Transverse colon (tissue), 4 donors: Measurements from ENCODE around the gene OBI1. TPM values are rescaled to one million over a fixed set of nuclear protein-coding genes. Genes with fewer than 3 reads are reported as not detected.

Experiments
- DNase-seq: peaks from one replicate; pipeline ENCODE4 v3.0.0-alpha.2; 2019
- H3K27ac ChIP-seq, 4 donors: fragments of 200-600 bp; sonication (generic); 2 replicates each; pipeline ENCODE4 v1.5.1; 2016 to 2018; ENCODE audit warnings: inconsistent platforms in 4 of 4
- H3K27me3 ChIP-seq: fragments of 200-600 bp; sonication (generic); 2 replicates; pipeline ENCODE4 v1.5.1; 2017; ENCODE audit warnings: inconsistent platforms
- H3K36me3 ChIP-seq, 4 donors: fragments of 200-600 bp; sonication (generic); 2 replicates each; pipeline ENCODE4 v1.5.1; 2017 to 2019; ENCODE audit warnings: inconsistent platforms in 4 of 4
- H3K4me1 ChIP-seq, 4 donors: fragments of 200-600 bp; sonication (generic); 2 replicates each; pipeline ENCODE4 v1.5.1; 2017 to 2020; ENCODE audit warnings: inconsistent platforms in 4 of 4
- H3K4me3 ChIP-seq, 4 donors: fragments of 200-600 bp; sonication (generic); 1 replicate in 1 of 4; 2 replicates in 3 of 4; pipeline versions ENCODE4 v1.5.1 to v1.6.1; 2017 to 2019; ENCODE audit warnings: inconsistent platforms in 4 of 4
- H3K9me3 ChIP-seq, 2 donors: fragments of 200-600 bp; sonication (generic); 2 replicates each; pipeline ENCODE4 v1.5.1; 2017 to 2019; ENCODE audit warnings: inconsistent platforms in 2 of 2
- CTCF ChIP-seq, 5 experiments: fragments of 200-600 bp in 3 of 5; fragments of 450-650 bp in 2 of 5; sonication (generic) in 3 of 5; IDR thresholded peaks; 1 replicate in 2 of 5; 2 replicates in 3 of 5; pipeline ENCODE4 v1.5.1; 2016 to 2017; ENCODE audit warnings: antibody characterized with exemption in 5 of 5, inconsistent platforms in 3 of 5, mild to moderate bottlenecking in 2 of 5, moderate library complexity in 1 of 5
- EP300 ChIP-seq: sonication (generic); formaldehyde crosslinking; IDR thresholded peaks from one replicate; pipeline ENCODE4 v1.6.1; 2017; ENCODE audit warnings: antibody characterized with exemption, low read depth
- POLR2A ChIP-seq: fragments of 450-650 bp; IDR thresholded peaks from one replicate; pipeline ENCODE4 v1.6.1; 2016; ENCODE audit warnings: antibody characterized with exemption, mild to moderate bottlenecking, moderate library complexity
- POLR2AphosphoS5 ChIP-seq, 3 donors: sonication (generic); formaldehyde crosslinking; IDR thresholded peaks; one replicate each; pipeline ENCODE4 v1.6.1; 2016; ENCODE audit warnings: antibody characterized with exemption in 3 of 3
- WGBS, 2 donors: methylation state at CpG; one replicate each; pipeline ENCODE4 v1.1.5; 2018; ENCODE audit warnings: low coverage in 1 of 2; 5-methylcytosine and 5-hydroxymethylcytosine counted together
- in situ Hi-C, 4 donors: fragments of 200-750 bp; cut with MboI; loops; one replicate each; pipeline versions ENCODE4 v1.15.0 to v1.15.1; 2017; ENCODE audit warnings: low sequenced_read_pairs in 3 of 4, low pct_ligation_motif_present in 1 of 4, low pct_unique_long_range_greater_than_20kb in 1 of 4
- intact Hi-C: fragments of 100-400 bp; cut with DNase I; formaldehyde crosslinking; loops from one replicate; pipeline ENCODE4 v1.15.1; 2023; ENCODE audit warnings: low total_unique reads
- total RNA-seq, 4 donors: library from RNA; depleted of rRNA; stranded (reverse); fragments of >200 nt; gene quantifications; one replicate each; pipeline ENCODE4 v1.1.0, GENCODE V29; 2016

Gene OBI1
- total RNA-seq, 4 donors from 2014 or later, result 2.0 to 7.9 (median 4.2) TPM

DNA sequence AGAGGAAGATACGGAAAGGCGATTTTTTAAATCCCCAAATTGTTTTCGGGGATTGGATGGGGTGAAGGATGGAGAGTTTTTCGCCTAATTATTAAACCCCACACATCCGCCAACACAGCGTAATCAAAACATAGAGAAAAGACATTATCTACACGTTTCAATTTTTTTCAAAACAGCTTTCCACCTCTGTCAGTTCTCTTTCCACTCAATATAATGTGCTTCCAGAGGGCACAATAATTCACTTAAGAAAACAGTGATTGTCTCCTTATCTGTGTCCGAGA, 435 bp upstream of the OBI1 start:
- TF ChIP-seq CTCF (IDR thresholded peaks at IDR 0.05), result no peak
- no peak for TF ChIP-seq POLR2AphosphoS5 (IDR thresholded peaks at IDR 0.05)
- no peak for TF ChIP-seq POLR2A
- TF ChIP-seq EP300, result no peak
- intact Hi-C loops (no loop called here), in situ Hi-C loops (no loop called here)
- Histone ChIP-seq H3K4me3 (peak overlapping the region; percentile 8 to 75 (median 59)), H3K36me3 (no peaks in the 10 kb centered on the region), H3K9me3 (no peaks in the 10 kb centered on the region), H3K27ac (peak overlapping the region in 1 of 4 donors; percentile 25), H3K27me3 (no peaks in the 10 kb centered on the region), H3K4me1 (peaks cover 9 to 25% (median 12%) of the 10 kb centered on the region in 4 donors)
- DNase-seq, result no peak
- 0 to 3% methylated on average over 7 to 8 of the region's 8 CpGs for WGBS, 2 donors

DNA sequence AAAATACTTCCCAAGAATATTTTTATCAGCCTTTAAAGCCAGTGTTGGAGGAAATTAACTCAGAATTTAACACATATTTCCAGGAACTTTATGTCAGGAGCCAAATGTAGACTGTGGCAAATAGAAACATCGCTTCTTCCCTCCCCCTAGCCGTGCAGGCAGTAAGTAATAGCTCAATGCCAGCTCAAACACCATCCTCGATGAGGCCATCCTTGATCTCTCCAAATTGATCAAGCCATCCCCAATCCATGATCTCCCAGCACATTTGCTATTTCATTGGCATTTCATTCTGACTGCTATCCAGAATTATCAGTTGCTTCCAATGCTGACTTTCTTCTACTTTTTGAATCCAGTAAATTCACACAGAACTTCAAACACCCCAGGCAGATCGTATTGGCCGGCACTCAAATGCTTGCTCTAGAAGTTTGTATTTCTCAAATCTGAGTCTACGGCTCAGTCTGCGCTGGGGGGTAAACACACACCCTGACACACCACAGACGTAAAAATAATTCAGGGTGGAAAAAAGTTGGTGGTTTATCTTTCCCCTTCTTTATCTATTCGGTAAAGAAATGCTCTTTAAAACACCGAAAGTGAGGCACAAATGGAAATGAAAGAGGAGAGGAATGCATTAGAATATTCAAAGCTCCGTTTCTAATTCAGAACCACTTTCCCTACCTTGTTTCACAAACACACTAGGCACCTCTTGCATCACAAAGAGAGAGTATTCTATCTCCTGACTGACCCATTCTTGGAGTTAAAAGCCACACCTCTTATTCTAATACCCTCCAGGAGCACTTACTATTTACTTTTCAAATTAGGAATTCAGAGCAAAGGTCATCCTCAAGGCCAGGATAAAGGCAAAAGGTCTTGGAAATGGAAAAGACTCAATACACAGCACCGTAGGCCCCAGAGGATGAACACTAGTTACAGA, 991 bp downstream of the OBI1 start:
- Histone ChIP-seq H3K36me3 (no peaks in the 10 kb centered on the region), H3K4me3 (peak overlapping the region; percentile 46 to 76 (median 74))
- in situ Hi-C loops, result no loop called here

GRCh38 chr13:78655906-78656305, 3.0 kb downstream of the OBI1 start:
- TF ChIP-seq POLR2A, result no peak
- TF ChIP-seq POLR2AphosphoS5 (IDR thresholded peaks at IDR 0.05), result no peak
- no peak for TF ChIP-seq CTCF (IDR thresholded peaks at IDR 0.05)
- no peak for TF ChIP-seq EP300
- Histone ChIP-seq H3K36me3 (no peaks in the 10 kb centered on the region), H3K27me3 (no peaks in the 10 kb centered on the region), H3K9me3 (no peaks in the 10 kb centered on the region), H3K27ac (no peak overlapping the region), H3K4me3 (no peak overlapping the region), H3K4me1 (peaks cover 9 to 25% (median 12%) of the 10 kb centered on the region in 4 donors)
- intact Hi-C loops (no loop called here), in situ Hi-C loops (no loop called here)
- DNase-seq, result no peak

More for the DNA sequence above, 991 bp downstream of the OBI1 start:
- no peak for TF ChIP-seq EP300
- no peak for TF ChIP-seq CTCF (IDR thresholded peaks at IDR 0.05)
- no peaks in the 10 kb centered on the region for H3K27me3 ChIP-seq
- WGBS, 2 donors, result 0 to 17% methylated on average over 8 to 12 of the region's 12 CpGs
- H3K4me1 ChIP-seq, result peaks cover 9 to 25% (median 12%) of the 10 kb centered on the region in 4 donors
- DNase-seq, result no peak
- intact Hi-C loops, result no loop called here
- H3K27ac ChIP-seq, result peak overlapping the region; percentile 68 to 79 (median 72)
- no peaks in the 10 kb centered on the region for H3K9me3 ChIP-seq

GRCh38 chr13:78655007-78655406, 3.9 kb downstream of the OBI1 start:
- intact Hi-C loops, result no loop called here
- 84 to 93% methylated on average over 2 to 3 of the region's 3 CpGs for WGBS, 2 donors
- TF ChIP-seq POLR2AphosphoS5 (IDR thresholded peaks at IDR 0.05), result no peak
- no peak for TF ChIP-seq EP300
- TF ChIP-seq POLR2A, result no peak

More at GRCh38 chr13:78655007-78655406, 3.9 kb downstream of the OBI1 start:
- Histone ChIP-seq H3K27ac (no peak overlapping the region), H3K36me3 (no peaks in the 10 kb centered on the region), H3K4me1 (peaks cover 9 to 24% (median 12%) of the 10 kb centered on the region in 4 donors), H3K4me3 (no peak overlapping the region), H3K9me3 (no peaks in the 10 kb centered on the region), H3K27me3 (no peaks in the 10 kb centered on the region)
- in situ Hi-C loops, result no loop called here
- no peak for DNase-seq
